BLaER1 treated with 17β-estradiol and CSF1 and Interleukin-3, amounts not matched to agents 10 nM and 100 nM (cell line): ENCODE measurements around the gene SH3PXD2A.
"Not testable (repeated sequence)": the region's sequence is repeated elsewhere in the genome, so short reads cannot be mapped to it uniquely, and the experiment has no call there.

Source experiments
- H3K27ac ChIP-seq, 11 experiments: shearing (Covaris generic); formaldehyde crosslinking; 2 replicates each; pipeline ENCODE4 v1.8.1; 2022
- H3K27me3 ChIP-seq, 11 experiments: shearing (Covaris generic); formaldehyde crosslinking; 2 replicates each; pipeline ENCODE4 v1.8.1; 2022
- H3K36me3 ChIP-seq, 11 experiments: shearing (Covaris generic); formaldehyde crosslinking; 2 replicates each; pipeline ENCODE4 v1.8.1; 2022
- H3K4me1 ChIP-seq, 10 experiments: shearing (Covaris generic); formaldehyde crosslinking; 2 replicates each; pipeline ENCODE4 v1.8.1; 2022
- H3K4me2 ChIP-seq, 11 experiments: shearing (Covaris generic); formaldehyde crosslinking; 2 replicates each; pipeline ENCODE4 v1.8.1; 2022
- H3K4me3 ChIP-seq, 10 experiments: shearing (Covaris generic); formaldehyde crosslinking; 2 replicates each; pipeline ENCODE4 v1.8.1; 2022
- H3K9ac ChIP-seq, 11 experiments: shearing (Covaris generic); formaldehyde crosslinking; 2 replicates each; pipeline ENCODE4 v1.8.1; 2022
- H3K9me3 ChIP-seq, 11 experiments: shearing (Covaris generic); formaldehyde crosslinking; replicated peaks in 1 of 11; 2 replicates each; pipeline ENCODE4 v1.8.1; 2022
- H4K20me1 ChIP-seq, 11 experiments: shearing (Covaris generic); formaldehyde crosslinking; 2 replicates each; pipeline ENCODE4 v1.8.1; 2022
- Cebpa-rat ChIP-seq, 11 experiments: shearing (Covaris generic); IDR thresholded peaks; 2 replicates each; pipeline ENCODE4 v1.8.1; 2022

The SH3PXD2A gene

DNA sequence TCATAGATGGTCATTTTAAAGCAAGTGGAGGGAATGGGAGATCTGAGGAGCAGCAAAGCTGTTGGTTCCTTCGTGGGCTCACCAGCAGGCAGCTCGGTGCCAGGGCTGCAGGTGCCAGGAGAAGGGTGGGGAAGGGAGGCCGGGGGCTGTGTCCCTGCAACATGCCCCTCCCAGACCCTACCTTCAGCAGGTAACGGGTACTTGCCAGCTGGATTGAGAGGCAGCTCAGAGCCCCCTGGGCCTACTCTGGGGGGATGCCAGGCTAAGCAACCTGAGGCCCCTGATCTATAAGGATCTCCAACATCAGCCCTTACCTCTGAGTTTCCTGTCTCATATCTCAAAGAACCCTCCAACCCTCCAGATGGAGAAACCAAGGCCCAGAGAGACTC lies 188.6 kb downstream of the SH3PXD2A start:
- H3K27me3 ChIP-seq: no peaks in the 10 kb centered on the region
- peak overlapping the region in 5 of 10 experiments; percentile 39 to 65 (median 52); a peak in 7 of 20 replicates for H3K4me3 ChIP-seq
- no peak for TF ChIP-seq Cebpa-rat (IDR thresholded peaks at IDR 0.05)
- H3K36me3 ChIP-seq: peaks cover 0 to 16% (median 9%) of the 10 kb centered on the region in 11 experiments; a peak in 10 of 22 replicates
- H3K9me3 ChIP-seq: no peaks in the 10 kb centered on the region
- peak overlapping the region; percentile 29 to 76 (median 64); a peak in 19 of 22 replicates for H3K9ac ChIP-seq
- H3K4me1 ChIP-seq: peaks cover 96 to 99% (median 98%) of the 10 kb centered on the region in 10 experiments
- H4K20me1 ChIP-seq: peaks cover 14 to 80% (median 52%) of the 10 kb centered on the region in 11 experiments; a peak in 19 of 22 replicates
- H3K27ac ChIP-seq: peak overlapping the region in 10 of 11 experiments; percentile 53 to 78 (median 68); a peak in 20 of 22 replicates
- H3K4me2 ChIP-seq: peak overlapping the region; percentile 88 to 98 (median 96)

DNA sequence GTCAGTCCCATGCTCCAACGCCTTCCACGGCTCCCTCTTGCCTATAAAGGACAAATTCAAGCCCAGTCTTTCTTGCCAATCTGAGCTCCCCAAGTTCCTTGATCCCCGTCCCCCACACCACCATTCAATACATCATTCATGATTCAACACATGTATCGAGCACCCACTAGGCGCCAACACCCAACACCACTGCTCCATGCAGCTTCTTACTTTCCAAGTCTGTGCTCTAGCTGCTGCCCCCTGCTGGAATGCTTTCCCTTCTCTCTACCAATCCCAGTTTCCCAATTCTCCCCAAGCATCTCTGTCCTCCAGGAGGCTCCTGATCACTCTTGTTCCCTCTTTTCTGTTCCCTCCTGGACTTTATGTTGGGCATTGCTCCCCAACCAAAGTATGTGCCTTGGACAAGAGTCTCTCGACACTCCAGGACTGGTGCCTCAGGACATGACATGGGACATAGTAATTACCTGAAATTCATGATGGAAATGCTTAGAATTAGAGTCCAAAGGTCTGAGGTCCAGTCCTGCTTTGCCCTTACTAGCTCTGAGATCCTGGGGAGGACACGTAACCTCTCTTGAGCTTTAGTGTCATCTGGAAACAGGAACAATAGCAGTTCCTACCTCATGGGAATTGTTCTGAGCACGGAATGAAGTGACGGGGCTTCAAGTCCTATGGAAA lies 189.2 kb downstream of the SH3PXD2A start:
- no peak for TF ChIP-seq Cebpa-rat (IDR thresholded peaks at IDR 0.05)
- no peaks in the 10 kb centered on the region for H3K27me3 ChIP-seq
- peaks cover 14 to 75% (median 51%) of the 10 kb centered on the region in 11 experiments; a peak in 19 of 22 replicates for H4K20me1 ChIP-seq
- H3K9me3 ChIP-seq: no peaks in the 10 kb centered on the region
- peak overlapping the region in 3 of 10 experiments; percentile 39 to 65 (median 41); a peak in 2 of 20 replicates for H3K4me3 ChIP-seq
- H3K4me1 ChIP-seq: peaks cover 96 to 99% (median 98%) of the 10 kb centered on the region in 10 experiments
- H3K4me2 ChIP-seq: peak overlapping the region; percentile 88 to 98 (median 96)
- H3K36me3 ChIP-seq: peaks cover 0 to 16% (median 9%) of the 10 kb centered on the region in 11 experiments; a peak in 10 of 22 replicates
- peak overlapping the region in 7 of 11 experiments; percentile 58 to 76 (median 67); a peak in 8 of 22 replicates for H3K9ac ChIP-seq
- peak overlapping the region in 9 of 11 experiments; percentile 53 to 78 (median 71); a peak in 13 of 22 replicates for H3K27ac ChIP-seq

DNA sequence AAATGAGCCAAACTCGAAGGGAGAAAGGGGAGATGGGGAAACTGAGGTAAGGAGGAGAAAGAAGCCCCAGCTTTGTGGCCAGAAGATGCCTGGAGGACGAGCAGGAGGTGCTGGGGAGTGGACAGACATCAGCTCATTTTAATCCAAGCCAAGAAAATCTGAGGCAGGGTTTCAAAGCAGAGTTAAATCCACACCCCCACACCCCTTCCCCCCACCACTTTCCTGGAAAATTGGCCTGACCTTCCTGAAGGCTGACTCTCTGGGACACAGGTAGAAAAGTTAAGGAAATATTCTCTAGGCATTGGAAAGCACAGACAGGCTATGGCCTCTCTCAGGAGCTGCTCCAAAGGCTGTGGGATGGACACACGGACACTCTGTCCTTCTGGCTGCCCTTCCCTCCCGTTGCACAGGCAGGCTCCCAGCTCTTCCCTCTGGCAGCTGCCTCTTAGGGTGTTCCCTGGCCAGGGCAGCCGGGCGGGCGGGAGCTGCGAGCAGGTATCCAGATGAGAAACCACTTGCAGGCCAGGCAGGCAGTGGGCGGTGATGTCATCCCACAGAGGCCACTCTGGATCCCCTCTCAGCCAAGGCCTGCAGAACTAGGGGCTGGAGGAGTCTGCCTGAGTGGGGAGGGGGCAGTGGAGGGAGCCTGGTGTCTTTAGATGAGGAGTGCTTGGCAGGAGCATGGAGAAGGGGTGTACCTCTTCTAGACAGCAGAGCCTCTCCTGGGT lies 190.1 kb downstream of the SH3PXD2A start:
- Histone ChIP-seq H3K4me2 (peak overlapping the region; percentile 88 to 98 (median 96)), H3K27ac (peak overlapping the region in 2 of 11 experiments; percentile 9 to 77; a peak in 1 of 22 replicates)

DNA sequence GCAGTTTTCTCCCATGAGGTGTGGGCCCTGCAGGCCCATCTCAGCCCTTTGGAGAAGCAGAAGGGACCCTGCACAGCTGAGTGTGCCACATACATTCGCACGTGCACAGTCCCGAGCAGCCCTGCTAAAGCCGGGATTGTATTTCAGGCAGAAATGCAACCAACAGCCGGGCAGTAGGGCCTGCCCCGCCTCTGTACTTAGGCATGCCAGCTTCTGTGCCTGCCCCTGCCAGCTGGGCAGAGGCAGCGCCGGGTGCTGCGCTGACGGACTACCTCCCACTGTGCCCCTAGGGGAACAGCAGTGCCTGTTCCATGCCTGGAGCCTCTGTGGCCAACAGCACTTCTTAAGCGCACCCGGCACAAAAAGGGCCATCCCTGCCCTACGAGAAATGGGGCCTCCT lies 191.6 kb downstream of the SH3PXD2A start:
- Histone ChIP-seq H3K4me1 (peaks cover 93 to 98% (median 95%) of the 10 kb centered on the region in 10 experiments), H3K9me3 (peaks cover 0 to 2% (median 0%) of the 10 kb centered on the region in 11 experiments; a peak in 2 of 22 replicates), H3K36me3 (peaks cover 8 to 24% (median 17%) of the 10 kb centered on the region in 11 experiments), H4K20me1 (peaks cover 16 to 71% (median 48%) of the 10 kb centered on the region in 11 experiments; a peak in 19 of 22 replicates), H3K27me3 (no peaks in the 10 kb centered on the region), H3K27ac (peak overlapping the region in 7 of 11 experiments; percentile 32 to 61 (median 38); a peak in 14 of 22 replicates), H3K4me2 (peak overlapping the region; percentile 72 to 98 (median 91)), H3K9ac (peak overlapping the region in 10 of 11 experiments; percentile 6 to 60 (median 42); a peak in 14 of 22 replicates), H3K4me3 (no peak overlapping the region)
- no peak for TF ChIP-seq Cebpa-rat (IDR thresholded peaks at IDR 0.05)

More for the DNA sequence above, 190.1 kb downstream of the SH3PXD2A start:
- H3K9me3 ChIP-seq: no peaks in the 10 kb centered on the region
- peaks cover 0 to 14% (median 9%) of the 10 kb centered on the region in 11 experiments; a peak in 8 of 22 replicates for H3K36me3 ChIP-seq
- peaks cover 97 to 99% (median 98%) of the 10 kb centered on the region in 10 experiments for H3K4me1 ChIP-seq
- H3K4me3 ChIP-seq: no peak overlapping the region
- H4K20me1 ChIP-seq: peaks cover 17 to 68% (median 51%) of the 10 kb centered on the region in 11 experiments; a peak in 19 of 22 replicates
- TF ChIP-seq Cebpa-rat (IDR thresholded peaks at IDR 0.05): no peak
- H3K9ac ChIP-seq: no peak overlapping the region
- no peaks in the 10 kb centered on the region for H3K27me3 ChIP-seq

DNA sequence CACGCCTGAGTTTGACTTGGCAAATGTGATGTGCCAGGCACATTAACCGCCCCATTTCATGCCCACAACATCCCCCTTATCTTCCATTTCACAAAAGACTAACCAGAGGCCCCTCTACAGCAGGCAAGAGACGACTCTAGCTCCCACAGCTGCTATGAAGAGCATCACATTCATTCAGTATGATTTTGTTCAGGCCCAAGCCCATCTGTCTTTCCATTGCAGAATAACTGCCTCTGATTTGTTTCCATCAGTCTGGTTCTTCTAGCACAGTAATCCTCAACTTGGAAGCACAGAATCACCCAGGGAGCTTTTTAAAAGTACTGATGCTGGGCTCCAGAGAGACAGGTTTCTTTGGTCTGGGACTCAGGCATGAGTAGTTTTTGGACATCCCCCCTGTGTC lies 192.1 kb downstream of the SH3PXD2A start:
- Histone ChIP-seq H3K9ac (peak overlapping the region in 8 of 11 experiments; percentile 10 to 60 (median 36); a peak in 12 of 22 replicates), H4K20me1 (peaks cover 12 to 71% (median 48%) of the 10 kb centered on the region in 11 experiments; a peak in 19 of 22 replicates), H3K27ac (peak overlapping the region in 8 of 11 experiments; percentile 28 to 61 (median 38); a peak in 15 of 22 replicates), H3K27me3 (no peaks in the 10 kb centered on the region), H3K4me1 (peaks cover 87 to 93% (median 90%) of the 10 kb centered on the region in 10 experiments), H3K4me2 (peak overlapping the region; percentile 72 to 98 (median 91)), H3K4me3 (no peak overlapping the region), H3K36me3 (peaks cover 13 to 29% (median 22%) of the 10 kb centered on the region in 11 experiments), H3K9me3 (peaks cover 0 to 7% (median 2%) of the 10 kb centered on the region in 11 experiments; a peak in 9 of 22 replicates)
- TF ChIP-seq Cebpa-rat (IDR thresholded peaks at IDR 0.05): no peak

DNA sequence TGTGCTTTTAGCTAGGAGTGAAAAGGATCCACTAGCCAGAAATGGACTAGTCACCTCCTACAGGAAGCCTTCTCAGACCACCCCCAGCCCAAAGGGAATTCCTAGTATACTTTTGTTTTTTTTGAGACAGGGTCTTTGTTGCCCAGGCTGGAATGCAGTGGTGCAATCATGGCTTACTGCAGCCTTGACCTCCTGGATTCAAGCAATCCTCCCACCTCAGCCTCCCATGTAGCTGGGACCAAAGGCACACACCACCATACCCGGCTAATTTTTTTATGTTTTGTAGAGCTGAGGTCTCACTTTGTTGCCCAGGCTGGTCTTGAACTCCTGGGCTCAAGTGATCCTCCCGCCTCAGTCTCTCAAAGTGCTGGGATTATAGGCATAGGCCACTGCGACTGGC lies 192.7 kb downstream of the SH3PXD2A start:
- peaks cover 82 to 87% (median 84%) of the 10 kb centered on the region in 10 experiments for H3K4me1 ChIP-seq
- peaks cover 0 to 13% (median 8%) of the 10 kb centered on the region in 11 experiments; a peak in 15 of 22 replicates for H3K9me3 ChIP-seq
- H3K27me3 ChIP-seq, H3K4me3 ChIP-seq: not testable (repeated sequence)
- H3K27ac ChIP-seq: peak overlapping the region in 7 of 11 experiments; percentile 31 to 61 (median 38); a peak in 14 of 22 replicates
- peak overlapping the region; percentile 72 to 98 (median 91) for H3K4me2 ChIP-seq
- H4K20me1 ChIP-seq: peaks cover 12 to 67% (median 47%) of the 10 kb centered on the region in 11 experiments; a peak in 19 of 22 replicates
- peaks cover 19 to 34% (median 28%) of the 10 kb centered on the region in 11 experiments for H3K36me3 ChIP-seq
- peak overlapping the region in 8 of 11 experiments; percentile 9 to 60 (median 38); a peak in 11 of 22 replicates for H3K9ac ChIP-seq

DNA sequence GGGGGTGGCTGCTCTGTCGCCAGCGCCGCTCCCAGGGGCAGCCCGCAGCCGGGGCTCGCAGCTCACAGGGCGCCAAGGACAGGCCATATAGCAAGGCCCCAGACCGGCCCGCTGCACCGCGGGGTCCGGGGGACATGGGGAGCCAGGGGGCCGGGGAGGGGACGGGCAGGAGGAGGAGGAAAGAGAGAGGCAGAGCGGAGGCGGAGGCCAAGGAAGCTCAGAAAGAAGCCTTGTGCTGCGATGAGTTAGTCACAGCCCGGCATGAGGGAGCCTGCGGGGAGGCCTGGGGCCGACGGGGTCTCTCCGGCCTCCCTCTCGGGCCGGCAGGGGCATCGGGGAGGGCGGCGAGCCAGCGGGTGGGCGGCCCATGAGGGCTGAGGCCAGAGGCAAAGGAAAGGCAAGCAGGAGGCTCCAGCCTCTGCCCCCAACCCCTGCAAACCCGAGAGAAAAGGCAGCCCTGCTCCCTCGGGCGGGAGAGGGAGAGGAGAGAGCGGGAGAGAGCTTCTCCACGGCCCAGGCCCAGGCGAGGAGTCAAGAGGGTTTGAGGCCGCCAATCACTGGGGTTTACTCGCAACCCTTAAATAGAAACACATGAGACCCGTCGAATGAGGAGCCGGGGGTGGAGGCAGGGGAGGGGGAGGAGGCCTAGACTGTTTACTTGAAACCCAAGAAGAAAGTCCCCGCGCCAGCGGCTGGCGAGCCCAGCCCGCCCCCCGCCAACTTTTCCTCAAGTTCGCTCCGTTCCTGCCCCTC lies 194.0 kb downstream of the SH3PXD2A start:
- H3K27ac ChIP-seq: peak overlapping the region; percentile 58 to 88 (median 82); a peak in 21 of 22 replicates
- H3K36me3 ChIP-seq: peaks cover 32 to 48% (median 34%) of the 10 kb centered on the region in 11 experiments
- H3K9ac ChIP-seq: peak overlapping the region; percentile 67 to 85 (median 77)
- peaks cover 69 to 74% (median 71%) of the 10 kb centered on the region in 10 experiments for H3K4me1 ChIP-seq
- peaks cover 0 to 20% (median 13%) of the 10 kb centered on the region in 11 experiments; a peak in 16 of 22 replicates for H3K9me3 ChIP-seq
- H3K27me3 ChIP-seq: no peaks in the 10 kb centered on the region
- TF ChIP-seq Cebpa-rat (IDR thresholded peaks at IDR 0.05): no peak
- peaks cover 12 to 66% (median 42%) of the 10 kb centered on the region in 11 experiments; a peak in 19 of 22 replicates for H4K20me1 ChIP-seq
- peak overlapping the region; percentile 52 to 75 (median 68) for H3K4me3 ChIP-seq
- peak overlapping the region; percentile 95 to 100 (median 99) for H3K4me2 ChIP-seq
